K562 (cell line): ENCODE results near the gene TPGS1. TPM values are rescaled to one million over a fixed set of nuclear protein-coding genes. Genes with fewer than 3 reads are reported as not detected.

Experiments
- CBFB ChIP-seq: sonication (generic); formaldehyde crosslinking; IDR thresholded peaks from 2 replicates; pipeline ENCODE4 v1.4.0; 2020; ENCODE audit warnings: mild to moderate bottlenecking, missing genetic modification reagents
- NRF1 ChIP-seq, 2 experiments: fragments of 450-650 bp; IDR thresholded peaks in 1 of 2; conservative IDR thresholded peaks in 1 of 2; 2 replicates each; pipeline ENCODE4 v1.6.1; 2014; ENCODE audit warnings: mild to moderate bottlenecking in 2 of 2
- RFX1 ChIP-seq: fragments of 450-650 bp; IDR thresholded peaks from 2 replicates; pipeline ENCODE4 v1.6.1; 2016; ENCODE audit warnings: mild to moderate bottlenecking, moderate library complexity
- SRF ChIP-seq, 2 experiments: fragments of 250-450, 450-650 bp in 1 of 2; sonication (Bioruptor Pico) in 1 of 2; sonication (generic) in 1 of 2; formaldehyde crosslinking; IDR thresholded peaks; 2 replicates each; pipeline versions ENCODE4 v1.5.0 to v1.5.1; 2020 to 2022; ENCODE audit warnings: mild to moderate bottlenecking in 1 of 2, missing genetic modification reagents in 1 of 2
- SRSF1 ChIP-seq: fragments of 200-400 bp; formaldehyde crosslinking; IDR thresholded peaks from 2 replicates; pipeline ENCODE4 v1.6.1; 2017; ENCODE audit warnings: mild to moderate bottlenecking, low read depth, low read length, moderate library complexity
- ZNF263 ChIP-seq: sonication (generic); formaldehyde crosslinking; IDR thresholded peaks from 2 replicates; pipeline ENCODE4 v1.8.0; 2022; ENCODE audit warnings: mild to moderate bottlenecking, missing genetic modification reagents, borderline replicate concordance
- polyA plus RNA-seq, 8 experiments: library from polyadenylated mRNA; depleted of rRNA in 4 of 8; stranded (reverse) in 5 of 8; unstranded in 3 of 8; fragments of >200 nt; fragmentation: Nextera tagmentation in 2 of 8; fragmentation: Illumina TruSeq in 1 of 8; extraction: Ambion mirVana in 2 of 8; extraction: Trizol in 1 of 8; gene quantifications; 2 replicates each; pipeline versions ENCODE4 v1.2.1 to v1.2.3, GENCODE V29; 2011 to 2014; ENCODE audit warnings: inconsistent platforms in 1 of 8, missing spikeins in 1 of 8
- total RNA-seq, 7 experiments: library from RNA; depleted of rRNA in 6 of 7; stranded (reverse); fragments of >200 nt in 6 of 7; fragmentation: Illumina TruSeq in 2 of 7; extraction: Trizol in 2 of 7; gene quantifications; 2 replicates each; pipeline versions ENCODE4 v1.2.1 to v1.2.3, GENCODE V29; 2011 to 2021; ENCODE audit warnings: low replicate concordance in 1 of 7
- TF ChIP-seq, protein P1 (sequence below): sonication (generic); formaldehyde crosslinking; IDR thresholded peaks from 2 replicates; pipeline ENCODE4 v1.8.0; 2022; ENCODE audit warnings: mild to moderate bottlenecking, missing genetic modification reagents, borderline replicate concordance
- TF ChIP-seq, protein P2 (sequence below), 3 experiments: fragments of 200-800 bp in 1 of 3; sonication (Bioruptor generic) in 1 of 3; sonication (generic) in 1 of 3; formaldehyde crosslinking in 1 of 3; IDR thresholded peaks; 2 replicates each; pipeline versions ENCODE4 v1.6.1 to v1.8.0; 2016 to 2022; ENCODE audit warnings: mild to moderate bottlenecking in 2 of 3, missing compliant biosample characterization in 2 of 3, missing genetic modification characterization in 2 of 3, missing genetic modification reagents in 1 of 3
- TF ChIP-seq, protein P3 (sequence below): fragments of 250-450 bp; sonication (Bioruptor Pico); IDR thresholded peaks from 2 replicates; pipeline ENCODE4 v1.4.0; 2020; ENCODE audit warnings: mild to moderate bottlenecking, moderate library complexity
- TF ChIP-seq, protein P4 (sequence below): IDR thresholded peaks from 3 replicates; pipeline ENCODE4 v1.6.1; 2011; ENCODE audit warnings: borderline replicate concordance, mild to moderate bottlenecking; ENCODE audit not compliant: insufficient read length, insufficient read depth
- TF ChIP-seq, protein P5 (sequence below): fragments of 150-350 bp; IDR thresholded peaks from 2 replicates; pipeline ENCODE4 v1.6.1; 2014; ENCODE audit warnings: low read depth, mild to moderate bottlenecking, low read length, borderline replicate concordance
- TF ChIP-seq, protein P6 (sequence below): sonication (generic); formaldehyde crosslinking; IDR thresholded peaks from 2 replicates; pipeline ENCODE4 v1.8.1; 2023; ENCODE audit warnings: mild to moderate bottlenecking, missing genetic modification reagents

The TPGS1 gene
- total and polyA plus RNA-seq, 9 of the 15 experiments (the other 6 are each of a cell fraction or from before 2014, with no cell fraction given) = 0.30 to 31.6 (median 1.2) TPM; not detected in 2

DNA sequence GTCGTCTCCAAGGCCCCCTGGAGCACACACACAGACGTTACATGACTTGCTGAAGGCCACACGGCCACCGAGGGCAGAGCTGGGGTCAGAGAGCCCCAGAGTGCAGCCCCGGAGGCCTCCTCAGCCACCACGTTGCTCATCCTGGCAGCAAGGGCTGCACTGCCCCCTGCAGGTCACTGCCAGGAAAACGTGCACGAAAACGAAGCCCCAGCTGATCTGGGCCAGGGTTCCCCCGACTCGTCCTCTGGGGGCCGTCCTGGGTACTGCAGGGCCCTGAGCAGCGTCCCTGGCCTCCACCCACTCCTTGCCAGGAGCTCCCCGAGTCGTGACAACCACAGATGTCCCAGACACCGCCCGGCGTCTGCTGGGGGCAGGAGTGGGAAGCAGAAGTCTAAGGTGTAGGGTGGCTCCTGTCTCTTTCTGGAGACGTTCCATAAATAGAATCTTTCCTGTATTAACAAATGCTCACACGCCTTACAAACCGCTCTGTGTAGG, 3.4 kb downstream of the TPGS1 start (continued):
- TF ChIP-seq, protein P1, sequence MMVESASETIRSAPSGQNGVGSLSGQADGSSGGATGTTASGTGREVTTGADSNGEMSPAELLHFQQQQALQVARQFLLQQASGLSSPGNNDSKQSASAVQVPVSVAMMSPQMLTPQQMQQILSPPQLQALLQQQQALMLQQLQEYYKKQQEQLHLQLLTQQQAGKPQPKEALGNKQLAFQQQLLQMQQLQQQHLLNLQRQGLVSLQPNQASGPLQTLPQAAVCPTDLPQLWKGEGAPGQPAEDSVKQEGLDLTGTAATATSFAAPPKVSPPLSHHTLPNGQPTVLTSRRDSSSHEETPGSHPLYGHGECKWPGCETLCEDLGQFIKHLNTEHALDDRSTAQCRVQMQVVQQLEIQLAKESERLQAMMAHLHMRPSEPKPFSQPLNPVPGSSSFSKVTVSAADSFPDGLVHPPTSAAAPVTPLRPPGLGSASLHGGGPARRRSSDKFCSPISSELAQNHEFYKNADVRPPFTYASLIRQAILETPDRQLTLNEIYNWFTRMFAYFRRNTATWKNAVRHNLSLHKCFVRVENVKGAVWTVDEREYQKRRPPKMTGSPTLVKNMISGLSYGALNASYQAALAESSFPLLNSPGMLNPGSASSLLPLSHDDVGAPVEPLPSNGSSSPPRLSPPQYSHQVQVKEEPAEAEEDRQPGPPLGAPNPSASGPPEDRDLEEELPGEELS (CRISPR knock-in tag) = no peak
- TF ChIP-seq ZNF263 (CRISPR knock-in tag) (0 out of 2 replicates have a peak, but pooled peaks have one; percentile 41), SRSF1 (no peak), RFX1 (no peak), NRF1 (conservative IDR thresholded peaks at IDR 0.05 in 1 of 2, IDR thresholded peaks at IDR 0.05 in 1 of 2) (peak; percentile 23 to 30; a peak in 2 of 4 replicates), CBFB (no peak), SRF (CRISPR knock-in tag; IDR thresholded peaks at IDR 0.05) (no peak)
- TF ChIP-seq, protein P2, sequence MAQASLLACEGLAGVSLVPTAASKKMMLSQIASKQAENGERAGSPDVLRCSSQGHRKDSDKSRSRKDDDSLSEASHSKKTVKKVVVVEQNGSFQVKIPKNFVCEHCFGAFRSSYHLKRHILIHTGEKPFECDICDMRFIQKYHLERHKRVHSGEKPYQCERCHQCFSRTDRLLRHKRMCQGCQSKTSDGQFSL (CRISPR knock-in tag; IDR thresholded peaks at IDR 0.05) = no peak
- TF ChIP-seq, protein P2 (tag; IDR thresholded peaks at IDR 0.05) = no peak
- TF ChIP-seq, protein P3, sequence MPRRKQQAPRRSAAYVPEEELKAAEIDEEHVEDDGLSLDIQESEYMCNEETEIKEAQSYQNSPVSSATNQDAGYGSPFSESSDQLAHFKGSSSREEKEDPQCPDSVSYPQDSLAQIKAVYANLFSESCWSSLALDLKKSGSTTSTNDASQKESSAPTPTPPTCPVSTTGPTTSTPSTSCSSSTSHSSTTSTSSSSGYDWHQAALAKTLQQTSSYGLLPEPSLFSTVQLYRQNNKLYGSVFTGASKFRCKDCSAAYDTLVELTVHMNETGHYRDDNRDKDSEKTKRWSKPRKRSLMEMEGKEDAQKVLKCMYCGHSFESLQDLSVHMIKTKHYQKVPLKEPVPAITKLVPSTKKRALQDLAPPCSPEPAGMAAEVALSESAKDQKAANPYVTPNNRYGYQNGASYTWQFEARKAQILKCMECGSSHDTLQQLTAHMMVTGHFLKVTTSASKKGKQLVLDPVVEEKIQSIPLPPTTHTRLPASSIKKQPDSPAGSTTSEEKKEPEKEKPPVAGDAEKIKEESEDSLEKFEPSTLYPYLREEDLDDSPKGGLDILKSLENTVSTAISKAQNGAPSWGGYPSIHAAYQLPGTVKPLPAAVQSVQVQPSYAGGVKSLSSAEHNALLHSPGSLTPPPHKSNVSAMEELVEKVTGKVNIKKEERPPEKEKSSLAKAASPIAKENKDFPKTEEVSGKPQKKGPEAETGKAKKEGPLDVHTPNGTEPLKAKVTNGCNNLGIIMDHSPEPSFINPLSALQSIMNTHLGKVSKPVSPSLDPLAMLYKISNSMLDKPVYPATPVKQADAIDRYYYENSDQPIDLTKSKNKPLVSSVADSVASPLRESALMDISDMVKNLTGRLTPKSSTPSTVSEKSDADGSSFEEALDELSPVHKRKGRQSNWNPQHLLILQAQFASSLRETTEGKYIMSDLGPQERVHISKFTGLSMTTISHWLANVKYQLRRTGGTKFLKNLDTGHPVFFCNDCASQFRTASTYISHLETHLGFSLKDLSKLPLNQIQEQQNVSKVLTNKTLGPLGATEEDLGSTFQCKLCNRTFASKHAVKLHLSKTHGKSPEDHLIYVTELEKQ (CRISPR knock-in tag) = no peak
- TF ChIP-seq, protein P4, sequence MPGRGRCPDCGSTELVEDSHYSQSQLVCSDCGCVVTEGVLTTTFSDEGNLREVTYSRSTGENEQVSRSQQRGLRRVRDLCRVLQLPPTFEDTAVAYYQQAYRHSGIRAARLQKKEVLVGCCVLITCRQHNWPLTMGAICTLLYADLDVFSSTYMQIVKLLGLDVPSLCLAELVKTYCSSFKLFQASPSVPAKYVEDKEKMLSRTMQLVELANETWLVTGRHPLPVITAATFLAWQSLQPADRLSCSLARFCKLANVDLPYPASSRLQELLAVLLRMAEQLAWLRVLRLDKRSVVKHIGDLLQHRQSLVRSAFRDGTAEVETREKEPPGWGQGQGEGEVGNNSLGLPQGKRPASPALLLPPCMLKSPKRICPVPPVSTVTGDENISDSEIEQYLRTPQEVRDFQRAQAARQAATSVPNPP = no peak
- TF ChIP-seq, protein P5, sequence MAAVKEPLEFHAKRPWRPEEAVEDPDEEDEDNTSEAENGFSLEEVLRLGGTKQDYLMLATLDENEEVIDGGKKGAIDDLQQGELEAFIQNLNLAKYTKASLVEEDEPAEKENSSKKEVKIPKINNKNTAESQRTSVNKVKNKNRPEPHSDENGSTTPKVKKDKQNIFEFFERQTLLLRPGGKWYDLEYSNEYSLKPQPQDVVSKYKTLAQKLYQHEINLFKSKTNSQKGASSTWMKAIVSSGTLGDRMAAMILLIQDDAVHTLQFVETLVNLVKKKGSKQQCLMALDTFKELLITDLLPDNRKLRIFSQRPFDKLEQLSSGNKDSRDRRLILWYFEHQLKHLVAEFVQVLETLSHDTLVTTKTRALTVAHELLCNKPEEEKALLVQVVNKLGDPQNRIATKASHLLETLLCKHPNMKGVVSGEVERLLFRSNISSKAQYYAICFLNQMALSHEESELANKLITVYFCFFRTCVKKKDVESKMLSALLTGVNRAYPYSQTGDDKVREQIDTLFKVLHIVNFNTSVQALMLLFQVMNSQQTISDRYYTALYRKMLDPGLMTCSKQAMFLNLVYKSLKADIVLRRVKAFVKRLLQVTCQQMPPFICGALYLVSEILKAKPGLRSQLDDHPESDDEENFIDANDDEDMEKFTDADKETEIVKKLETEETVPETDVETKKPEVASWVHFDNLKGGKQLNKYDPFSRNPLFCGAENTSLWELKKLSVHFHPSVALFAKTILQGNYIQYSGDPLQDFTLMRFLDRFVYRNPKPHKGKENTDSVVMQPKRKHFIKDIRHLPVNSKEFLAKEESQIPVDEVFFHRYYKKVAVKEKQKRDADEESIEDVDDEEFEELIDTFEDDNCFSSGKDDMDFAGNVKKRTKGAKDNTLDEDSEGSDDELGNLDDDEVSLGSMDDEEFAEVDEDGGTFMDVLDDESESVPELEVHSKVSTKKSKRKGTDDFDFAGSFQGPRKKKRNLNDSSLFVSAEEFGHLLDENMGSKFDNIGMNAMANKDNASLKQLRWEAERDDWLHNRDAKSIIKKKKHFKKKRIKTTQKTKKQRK = no peak
- TF ChIP-seq, protein P6, sequence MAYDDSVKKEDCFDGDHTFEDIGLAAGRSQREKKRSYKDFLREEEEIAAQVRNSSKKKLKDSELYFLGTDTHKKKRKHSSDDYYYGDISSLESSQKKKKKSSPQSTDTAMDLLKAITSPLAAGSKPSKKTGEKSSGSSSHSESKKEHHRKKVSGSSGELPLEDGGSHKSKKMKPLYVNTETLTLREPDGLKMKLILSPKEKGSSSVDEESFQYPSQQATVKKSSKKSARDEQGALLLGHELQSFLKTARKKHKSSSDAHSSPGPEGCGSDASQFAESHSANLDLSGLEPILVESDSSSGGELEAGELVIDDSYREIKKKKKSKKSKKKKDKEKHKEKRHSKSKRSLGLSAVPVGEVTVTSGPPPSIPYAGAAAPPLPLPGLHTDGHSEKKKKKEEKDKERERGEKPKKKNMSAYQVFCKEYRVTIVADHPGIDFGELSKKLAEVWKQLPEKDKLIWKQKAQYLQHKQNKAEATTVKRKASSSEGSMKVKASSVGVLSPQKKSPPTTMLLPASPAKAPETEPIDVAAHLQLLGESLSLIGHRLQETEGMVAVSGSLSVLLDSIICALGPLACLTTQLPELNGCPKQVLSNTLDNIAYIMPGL (CRISPR knock-in tag) = no peak
